GM18508 (cell line): ENCODE results near the gene C1orf198.
A peak's percentile ranks its signal among the peaks of the same experiment; 100 is the strongest.

Experiments used
- ATAC-seq: cut with Tn5 transposase; IDR thresholded peaks from one replicate; pipeline ENCODE4 v1.9.1; 2021; ENCODE audit warnings: moderate number of reproducible peaks; ENCODE audit not compliant: insufficient read depth, unreplicated experiment

C1orf198 gene

GRCh38 chr1:230894032-230894431 lies 25.7 kb upstream of the C1orf198 start:
- ATAC-seq, result no peak

DNA sequence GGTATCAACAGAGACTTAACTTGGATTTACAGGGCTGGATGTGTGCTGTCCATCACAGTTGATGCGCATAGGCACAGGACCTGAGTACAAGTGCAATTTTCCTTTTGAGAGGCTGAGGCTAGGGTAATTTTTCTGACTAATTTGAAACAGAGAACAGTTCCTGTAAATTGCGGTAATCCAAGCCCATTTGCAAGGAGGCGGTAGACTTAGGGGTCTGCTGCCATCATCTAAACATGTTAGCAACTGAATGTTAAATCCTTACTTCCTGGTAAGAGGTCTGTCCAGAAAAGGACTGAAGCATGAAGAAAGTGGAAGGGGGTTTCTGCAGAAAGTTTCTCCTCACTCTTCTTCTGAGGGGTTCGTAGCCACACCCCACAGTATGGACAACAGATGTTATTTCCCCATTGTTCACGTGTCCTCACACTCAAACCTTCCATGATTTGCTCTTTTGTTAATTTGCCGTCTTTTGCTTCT lies 23.7 kb upstream of the C1orf198 start:
- peak; percentile 69 for ATAC-seq

- no peak for ATAC-seq
Observed at GRCh38 chr1:230891413-230891812, 23.1 kb upstream of the C1orf198 start.

GRCh38 chr1:230884646-230885045 lies 16.3 kb upstream of the C1orf198 start:
- no peak for ATAC-seq

- ATAC-seq, result no peak
Observed at GRCh38 chr1:230883967-230884366, 15.6 kb upstream of the C1orf198 start.

GRCh38 chr1:230879778-230880177 lies 11.5 kb upstream of the C1orf198 start:
- ATAC-seq, result no peak

DNA sequence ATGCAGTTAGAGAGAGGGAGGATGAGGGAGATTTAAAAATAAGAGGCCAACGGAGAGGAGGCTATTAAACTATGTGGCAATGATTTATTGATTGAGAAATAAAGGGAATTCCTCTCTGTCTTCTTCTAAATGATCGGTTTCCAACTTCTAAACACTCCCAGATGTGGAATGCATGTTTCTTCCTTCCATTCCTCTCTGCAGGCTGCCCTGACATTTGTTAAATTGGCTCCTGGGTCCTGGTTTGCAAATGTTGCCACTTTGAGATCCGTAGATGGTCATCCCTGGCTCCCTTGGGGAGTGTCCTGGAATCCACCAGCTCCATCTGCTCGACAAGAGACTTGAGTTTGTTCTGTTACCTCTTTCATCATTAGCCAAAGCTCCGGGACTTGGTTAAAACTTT lies 10.3 kb upstream of the C1orf198 start:
- no peak for ATAC-seq

DNA sequence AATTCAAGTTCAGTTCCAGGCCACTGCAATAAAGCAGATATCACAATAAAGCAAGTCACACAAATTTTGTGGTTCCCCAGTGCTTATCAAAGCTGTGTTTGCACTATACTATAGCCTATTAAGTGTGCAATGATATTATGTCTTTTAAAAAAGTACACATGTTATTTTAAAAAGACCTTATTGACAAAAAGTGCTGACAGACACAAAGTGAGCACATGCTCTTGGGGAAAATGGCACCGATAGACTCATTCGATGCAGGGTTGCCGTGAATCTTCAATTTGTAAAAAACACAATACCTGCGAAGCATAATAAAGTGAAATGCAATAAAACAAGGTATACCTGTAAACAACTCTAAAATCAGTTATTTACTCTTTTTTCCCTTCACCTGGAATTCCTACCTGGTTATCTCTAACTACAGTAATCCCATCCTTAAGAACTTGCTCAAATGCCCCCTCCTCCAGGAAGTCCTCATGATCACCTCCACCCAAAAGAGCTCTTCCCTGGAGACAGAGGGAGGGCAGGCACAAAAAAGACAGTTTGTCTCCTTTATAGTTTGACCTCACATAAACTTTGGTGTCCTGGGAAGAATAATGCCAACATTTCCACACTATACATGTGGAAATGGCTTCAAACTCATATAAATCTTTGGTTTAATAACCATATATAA lies 9.7 kb upstream of the C1orf198 start:
- no peak for ATAC-seq

DNA sequence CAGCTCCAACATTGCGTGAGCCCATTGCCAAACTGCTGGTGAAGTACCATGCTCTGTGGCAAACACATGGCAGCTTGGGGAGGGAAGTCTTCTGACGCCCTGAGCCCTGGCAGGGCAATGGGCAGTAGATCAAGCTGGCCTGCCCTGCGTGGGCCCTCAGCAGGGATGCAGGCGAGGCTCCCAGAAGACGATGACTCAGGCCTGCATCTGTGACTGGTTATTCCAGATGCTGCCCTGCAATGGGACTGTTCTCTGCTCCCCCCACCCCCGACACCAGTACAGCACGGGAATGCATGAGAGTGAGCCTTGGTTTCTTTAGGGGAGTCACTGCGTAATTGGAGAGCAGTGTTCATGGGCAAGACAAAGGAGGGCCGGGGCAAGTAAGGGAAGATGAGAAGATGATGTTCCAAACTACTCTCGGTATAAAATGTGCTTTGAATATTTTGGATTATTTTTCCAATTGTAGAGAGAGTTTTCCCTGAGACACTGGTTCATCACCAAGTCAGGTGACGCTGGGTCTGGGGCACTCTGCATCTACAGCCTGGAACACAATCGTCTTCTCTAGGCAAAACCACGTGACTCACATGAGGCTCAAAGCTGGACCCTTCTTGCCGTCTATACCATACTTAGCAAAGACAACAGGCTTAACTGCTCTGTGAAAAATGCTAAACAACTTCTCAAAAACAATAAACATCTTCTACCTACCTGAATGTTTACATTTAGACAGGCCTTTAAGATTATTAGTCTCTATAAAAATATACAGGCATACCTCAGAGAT lies 9.0 kb upstream of the C1orf198 start:
- ATAC-seq, result no peak

DNA sequence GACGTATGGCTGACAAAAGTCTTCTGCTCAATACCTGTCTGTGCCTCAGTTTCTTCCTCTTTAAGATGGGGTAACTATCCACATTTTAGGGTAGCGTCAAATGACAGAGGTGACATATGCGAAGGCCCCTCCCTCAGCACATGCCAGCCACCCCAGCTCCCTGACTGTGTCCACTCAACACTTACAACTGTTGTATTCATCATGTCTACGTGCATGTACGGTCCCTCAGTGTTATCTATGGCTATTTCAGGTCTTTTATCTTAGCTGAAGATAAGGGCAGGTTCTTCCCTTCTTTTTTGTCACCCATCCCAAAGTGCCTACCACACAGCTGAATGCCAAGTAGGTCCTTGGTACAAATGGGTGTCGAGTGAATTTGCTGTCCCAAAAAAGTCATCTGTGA lies 8.3 kb upstream of the C1orf198 start:
- no peak for ATAC-seq

DNA sequence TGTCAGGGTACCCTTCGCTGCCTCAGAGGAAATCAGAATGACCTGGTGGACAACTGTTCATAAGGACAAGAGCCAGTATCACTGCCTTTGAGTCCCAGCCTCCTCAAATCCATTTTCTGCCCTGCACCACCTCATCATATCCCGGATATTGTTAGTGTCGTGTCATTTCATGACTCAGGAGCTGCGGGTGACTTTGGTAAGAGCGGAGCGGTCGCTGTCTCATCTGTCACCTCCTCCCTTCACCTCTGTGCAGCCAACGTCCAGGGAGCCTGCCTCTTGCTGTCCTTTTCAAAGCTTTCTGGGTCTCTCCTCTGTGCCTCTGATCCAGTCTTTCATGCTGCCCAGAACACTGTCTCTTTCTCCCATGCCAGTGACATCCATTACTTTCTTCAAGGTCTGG lies 7.0 kb upstream of the C1orf198 start:
- ATAC-seq, result no peak

GRCh38 chr1:230870916-230871315 lies 2.6 kb upstream of the C1orf198 start:
- ATAC-seq, result no peak

- no peak for ATAC-seq
Observed at GRCh38 chr1:230869500-230869899, 1.2 kb upstream of the C1orf198 start.

GRCh38 chr1:230868736-230869385 lies 540 bp upstream of the C1orf198 start:
- no peak for ATAC-seq

- ATAC-seq, result no peak
Observed at GRCh38 chr1:230867101-230867902, 1.0 kb downstream of the C1orf198 start.

GRCh38 chr1:230866171-230867070 lies 1.9 kb downstream of the C1orf198 start:
- ATAC-seq, result no peak

DNA sequence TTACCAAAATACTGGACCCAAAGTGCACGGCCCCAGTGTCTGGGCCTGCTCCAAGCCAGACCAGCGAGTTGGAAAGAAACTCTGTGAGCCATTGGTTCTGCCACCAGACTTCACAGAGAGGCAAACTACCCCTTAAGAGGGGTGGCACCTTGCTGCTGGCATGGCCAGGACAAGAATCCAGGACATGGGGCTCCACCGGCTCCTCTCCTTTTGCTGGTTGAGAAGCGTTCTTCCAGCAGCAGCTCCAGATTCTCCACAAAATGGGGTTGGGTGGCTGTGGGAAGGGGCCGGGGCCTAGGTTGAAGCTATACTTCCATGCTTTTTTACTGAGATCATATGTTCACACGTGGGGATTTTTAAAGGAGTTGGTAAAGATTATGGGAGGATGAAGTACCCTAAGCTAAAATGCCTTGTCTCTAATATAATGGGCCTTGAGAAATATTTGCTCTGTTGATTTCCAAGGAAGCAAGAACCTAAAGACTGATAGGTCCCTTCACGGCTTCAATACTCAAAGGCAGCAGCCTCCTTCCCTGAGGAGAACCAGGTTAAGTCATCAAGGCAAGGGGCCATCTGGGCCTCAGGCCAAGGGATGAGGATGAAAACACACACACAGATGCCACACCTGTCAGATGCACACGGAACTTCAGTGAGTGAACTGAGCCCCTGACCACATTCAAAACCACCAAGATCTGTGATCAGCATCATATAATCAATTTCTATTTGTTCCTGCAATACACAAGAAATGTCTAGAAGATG lies 3.1 kb downstream of the C1orf198 start:
- ATAC-seq, result no peak

DNA sequence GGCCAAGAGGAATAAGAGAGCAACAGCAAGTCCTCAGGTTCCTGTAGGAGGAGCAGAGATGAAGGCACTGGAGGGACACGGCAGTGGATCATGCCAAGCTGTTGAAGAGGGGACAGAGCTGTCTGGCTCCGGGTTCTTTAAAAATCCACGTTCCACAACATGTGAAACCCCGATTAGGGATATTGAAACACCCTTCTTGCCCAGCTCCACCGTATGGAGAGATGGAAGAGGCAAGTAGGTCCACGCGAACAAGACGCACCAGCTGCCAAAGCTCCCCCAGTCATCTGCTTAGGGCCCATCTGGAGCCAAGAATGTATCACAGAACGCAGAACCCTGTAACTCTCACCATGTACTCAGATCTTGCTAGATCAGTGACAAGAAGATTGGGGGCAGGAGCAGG lies 3.9 kb downstream of the C1orf198 start:
- no peak for ATAC-seq

- no peak for ATAC-seq
Observed at GRCh38 chr1:230863449-230863848, 4.9 kb downstream of the C1orf198 start.
